Thyroid gland (tissue), 4 donors: ENCODE data around the gene CRIP1.

Source experiments
- POLR2A ChIP-seq, 2 donors: fragments of 450-650 bp; IDR thresholded peaks; one replicate each; pipeline ENCODE4 v1.6.1; 2017; ENCODE audit warnings: antibody characterized with exemption in 2 of 2, mild to moderate bottlenecking in 2 of 2, moderate library complexity in 1 of 2
- TF ChIP-seq, protein P1 (sequence below), 6 experiments: fragments of 200-600 bp in 3 of 6; fragments of 450-650 bp in 3 of 6; sonication (generic) in 3 of 6; IDR thresholded peaks; one replicate each; pipeline ENCODE4 v1.5.1; 2016 to 2019; ENCODE audit warnings: antibody characterized with exemption in 6 of 6, mild to moderate bottlenecking in 2 of 6, inconsistent platforms in 1 of 6, moderate library complexity in 1 of 6

DNA sequence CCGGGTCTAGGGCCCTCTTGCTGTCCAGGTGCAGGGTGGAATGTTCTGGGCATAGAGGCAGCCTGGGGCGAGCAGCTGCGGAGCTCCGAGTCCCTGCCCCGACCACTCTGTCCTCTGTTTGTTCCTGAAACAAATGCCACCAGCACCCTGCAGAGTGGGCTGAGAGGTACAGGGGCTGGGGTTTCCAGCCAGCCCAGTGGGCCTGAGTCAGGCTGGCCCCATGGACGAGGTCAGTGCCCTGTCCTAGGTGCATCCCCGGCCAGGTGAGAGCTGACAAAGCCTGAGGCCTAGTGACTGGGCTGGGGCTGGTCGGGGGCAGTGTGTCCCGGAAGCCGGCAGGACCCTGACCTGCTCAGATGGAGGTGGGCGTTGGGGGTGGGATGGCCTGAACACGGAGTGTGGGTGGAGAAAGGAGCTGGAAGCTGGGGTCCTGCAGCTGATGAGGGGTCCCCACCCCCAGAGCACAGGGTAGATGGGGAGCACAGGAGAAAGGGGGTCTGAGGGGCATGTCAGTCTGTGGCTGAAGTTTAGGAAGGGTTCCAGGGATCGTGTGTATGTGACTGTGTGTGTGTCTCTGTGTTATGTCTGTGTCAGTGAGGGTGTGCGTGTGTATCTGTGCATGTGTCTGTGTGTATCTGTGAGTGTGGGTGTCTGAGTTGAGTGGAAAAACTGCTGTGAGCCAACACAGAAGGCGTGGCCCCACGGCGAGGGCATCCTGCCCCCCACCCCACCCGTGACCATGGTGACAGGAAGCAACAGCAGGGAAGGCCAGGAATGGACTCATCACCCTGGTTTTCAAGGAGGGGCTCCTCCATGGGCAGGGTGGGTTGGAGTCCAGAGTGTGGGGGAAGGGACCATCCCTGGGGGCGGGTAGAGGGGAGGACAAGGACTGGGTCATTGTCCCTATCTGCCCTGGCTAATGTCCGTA lies 2.4 kb upstream of the CRIP1 start:
- TF ChIP-seq, protein P1, sequence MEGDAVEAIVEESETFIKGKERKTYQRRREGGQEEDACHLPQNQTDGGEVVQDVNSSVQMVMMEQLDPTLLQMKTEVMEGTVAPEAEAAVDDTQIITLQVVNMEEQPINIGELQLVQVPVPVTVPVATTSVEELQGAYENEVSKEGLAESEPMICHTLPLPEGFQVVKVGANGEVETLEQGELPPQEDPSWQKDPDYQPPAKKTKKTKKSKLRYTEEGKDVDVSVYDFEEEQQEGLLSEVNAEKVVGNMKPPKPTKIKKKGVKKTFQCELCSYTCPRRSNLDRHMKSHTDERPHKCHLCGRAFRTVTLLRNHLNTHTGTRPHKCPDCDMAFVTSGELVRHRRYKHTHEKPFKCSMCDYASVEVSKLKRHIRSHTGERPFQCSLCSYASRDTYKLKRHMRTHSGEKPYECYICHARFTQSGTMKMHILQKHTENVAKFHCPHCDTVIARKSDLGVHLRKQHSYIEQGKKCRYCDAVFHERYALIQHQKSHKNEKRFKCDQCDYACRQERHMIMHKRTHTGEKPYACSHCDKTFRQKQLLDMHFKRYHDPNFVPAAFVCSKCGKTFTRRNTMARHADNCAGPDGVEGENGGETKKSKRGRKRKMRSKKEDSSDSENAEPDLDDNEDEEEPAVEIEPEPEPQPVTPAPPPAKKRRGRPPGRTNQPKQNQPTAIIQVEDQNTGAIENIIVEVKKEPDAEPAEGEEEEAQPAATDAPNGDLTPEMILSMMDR (IDR thresholded peaks at IDR 0.05): no peak
- no peak for TF ChIP-seq POLR2A (IDR thresholded peaks at IDR 0.05)
